H9 (cell line): Measurements from ENCODE around the gene ARHGAP25. TPM values are rescaled to one million over a fixed set of nuclear protein-coding genes. Genes with fewer than 3 reads are reported as not detected.

Source experiments
- DNase-seq: peaks from one replicate; pipeline ENCODE4 v3.0.0-alpha.2; 2017
- H2AFZ ChIP-seq: one replicate; pipeline ENCODE4 v1.6.1; 2013; ENCODE audit warnings: mild to moderate bottlenecking, low read length, control low read depth, moderate library complexity
- H2AK5ac ChIP-seq: 2 replicates; pipeline ENCODE4 v1.6.1; 2013; ENCODE audit warnings: low read length, control low read depth, mixed read lengths; ENCODE audit not compliant: insufficient read length
- H2BK120ac ChIP-seq: one replicate; pipeline ENCODE4 v1.6.1; 2013; ENCODE audit warnings: low read depth, mild to moderate bottlenecking, low read length, control low read depth, inconsistent platforms; ENCODE audit not compliant: poor library complexity, severe bottlenecking
- H2BK12ac ChIP-seq: 2 replicates; pipeline ENCODE4 v1.6.1; 2013; ENCODE audit warnings: low read length, control low read depth, mixed read lengths, low read depth; ENCODE audit not compliant: insufficient read length
- H2BK15ac ChIP-seq: 2 replicates; pipeline ENCODE4 v1.6.1; 2013; ENCODE audit warnings: low read depth, low read length, control low read depth
- H2BK20ac ChIP-seq: one replicate; pipeline ENCODE4 v1.6.1; 2013; ENCODE audit warnings: low read depth, mild to moderate bottlenecking, low read length, control low read depth, inconsistent platforms; ENCODE audit not compliant: poor library complexity, severe bottlenecking
- H2BK5ac ChIP-seq: 2 replicates; pipeline ENCODE4 v1.6.1; 2013; ENCODE audit warnings: low read length, control low read depth, mixed read lengths; ENCODE audit not compliant: insufficient read length
- H3K14ac ChIP-seq: 2 replicates; pipeline ENCODE4 v1.6.1; 2013; ENCODE audit warnings: low read length, control low read depth; ENCODE audit not compliant: insufficient read depth
- H3K18ac ChIP-seq: 2 replicates; pipeline ENCODE4 v1.6.1; 2013; ENCODE audit warnings: low read depth, mild to moderate bottlenecking, mixed read lengths, low read length, control low read depth; ENCODE audit not compliant: insufficient read length
- H3K23ac ChIP-seq: 2 replicates; pipeline ENCODE4 v1.6.1; 2013; ENCODE audit warnings: low read length, control low read depth, mixed read lengths, low read depth; ENCODE audit not compliant: insufficient read length
- H3K23me2 ChIP-seq: 2 replicates; pipeline ENCODE4 v1.6.1; 2013; ENCODE audit warnings: low read depth, mild to moderate bottlenecking, mixed read lengths, low read length, control low read depth; ENCODE audit not compliant: insufficient read length, poor library complexity, severe bottlenecking
- H3K27ac ChIP-seq: 2 replicates; pipeline ENCODE4 v1.5.1; 2013; ENCODE audit warnings: low read length, control low read depth, mixed read lengths, low read depth; ENCODE audit not compliant: insufficient read length
- H3K27me3 ChIP-seq: 2 replicates; pipeline ENCODE4 v1.6.1; 2013; ENCODE audit warnings: low read length, control low read depth, inconsistent platforms; ENCODE audit not compliant: insufficient read depth
- H3K4ac ChIP-seq: 2 replicates; pipeline ENCODE4 v1.6.1; 2013; ENCODE audit warnings: low read depth, mild to moderate bottlenecking, control low read depth, inconsistent platforms, low read length, moderate library complexity
- H3K4me1 ChIP-seq: 2 replicates; pipeline ENCODE4 v1.6.1; 2013; ENCODE audit warnings: low read length, control low read depth, inconsistent platforms; ENCODE audit not compliant: insufficient read depth
- H3K4me2 ChIP-seq: 2 replicates; pipeline ENCODE4 v1.6.1; 2013; ENCODE audit warnings: low read length, control low read depth, mixed read lengths; ENCODE audit not compliant: insufficient read length, insufficient read depth
- H3K56ac ChIP-seq: 2 replicates; pipeline ENCODE4 v1.6.1; 2013; ENCODE audit warnings: low read depth, mild to moderate bottlenecking, mixed read lengths, low read length, control low read depth; ENCODE audit not compliant: insufficient read length
- H3K79me1 ChIP-seq: 2 replicates; pipeline ENCODE4 v1.6.1; 2013; ENCODE audit warnings: low read depth, mild to moderate bottlenecking, moderate library complexity, low read length, control low read depth, inconsistent platforms; ENCODE audit not compliant: insufficient read depth, poor library complexity, severe bottlenecking
- H3K79me2 ChIP-seq: 2 replicates; pipeline ENCODE4 v1.6.1; 2013; ENCODE audit warnings: low read length, control low read depth, inconsistent platforms; ENCODE audit not compliant: insufficient read depth
- H3K9ac ChIP-seq: 2 replicates; pipeline ENCODE4 v1.6.1; 2013; ENCODE audit warnings: low read length, control low read depth, mixed read lengths; ENCODE audit not compliant: insufficient read length; ENCODE audit errors: extremely low read depth
- H3K9me3 ChIP-seq: one replicate; pipeline ENCODE4 v1.6.1; 2013; ENCODE audit warnings: low read depth, low read length, inconsistent platforms; ENCODE audit not compliant: control insufficient read depth
- H3T11ph ChIP-seq: one replicate; pipeline ENCODE4 v1.6.1; 2013; ENCODE audit warnings: mild to moderate bottlenecking, low read length, control low read depth, inconsistent platforms
- H4K20me1 ChIP-seq: one replicate; pipeline ENCODE4 v1.6.1; 2013; ENCODE audit not compliant: control insufficient read depth, insufficient read length, insufficient read depth
- H4K5ac ChIP-seq: 2 replicates; pipeline ENCODE4 v1.6.1; 2013; ENCODE audit warnings: low read depth, mild to moderate bottlenecking, mixed read lengths, low read length, control low read depth; ENCODE audit not compliant: insufficient read length
- H4K8ac ChIP-seq: replicated peaks from 2 replicates; pipeline ENCODE4 v1.6.1; 2013; ENCODE audit warnings: low read length, control low read depth, mixed read lengths, low read depth; ENCODE audit not compliant: insufficient read length
- H4K91ac ChIP-seq: 2 replicates; pipeline ENCODE4 v1.6.1; 2013; ENCODE audit warnings: low read depth, mild to moderate bottlenecking, moderate library complexity, mixed read lengths, low read length, control low read depth; ENCODE audit not compliant: insufficient read length
- H3K27ac Mint-ChIP-seq, 3 experiments: 2 replicates in 2 of 3; 3 replicates in 1 of 3; pipeline ENCODE4 v1.8.0; 2020 to 2021; ENCODE audit warnings: mixed read lengths in 3 of 3, mild to moderate bottlenecking in 1 of 3, moderate library complexity in 1 of 3
- H3K27me3 Mint-ChIP-seq: 2 replicates; pipeline ENCODE4 v1.8.0; 2021; ENCODE audit warnings: low read depth, mild to moderate bottlenecking, moderate library complexity, mixed read lengths
- H3K36me3 Mint-ChIP-seq, 3 experiments: 2 replicates in 2 of 3; 3 replicates in 1 of 3; pipeline ENCODE4 v1.8.0; 2020 to 2021; ENCODE audit warnings: low read depth in 3 of 3, mixed read lengths in 3 of 3; ENCODE audit not compliant: insufficient read depth in 1 of 3
- H3K4me1 Mint-ChIP-seq, 2 experiments: 2 replicates each; pipeline ENCODE4 v1.8.0; 2020; ENCODE audit warnings: mixed read lengths in 2 of 2
- H3K4me3 Mint-ChIP-seq, 2 experiments: 2 replicates in 1 of 2; 3 replicates in 1 of 2; pipeline ENCODE4 v1.8.0; 2020 to 2021; ENCODE audit warnings: mild to moderate bottlenecking in 2 of 2, mixed read lengths in 2 of 2, moderate library complexity in 1 of 2
- H3K9me3 Mint-ChIP-seq, 2 experiments: 2 replicates in 1 of 2; 3 replicates in 1 of 2; pipeline ENCODE4 v1.8.0; 2020; ENCODE audit warnings: mild to moderate bottlenecking in 2 of 2, mixed read lengths in 2 of 2, moderate library complexity in 1 of 2
- CTCF ChIP-seq: fragments of 200-600 bp; sonication (generic); conservative IDR thresholded peaks from 3 replicates; pipeline ENCODE4 v1.8.0; 2021; ENCODE audit warnings: antibody characterized with exemption, mild to moderate bottlenecking
- WGBS: extraction: QIAGEN DNeasy Blood & Tissue Kit; methylation state at CpG from one replicate; pipeline ENCODE4 v1.1.7; 2013; ENCODE audit warnings: missing lambda C conversion rate, low lambda C conversion rate, mixed read lengths; ENCODE audit not compliant: insufficient read length; ENCODE audit errors: extremely low coverage; 5-methylcytosine and 5-hydroxymethylcytosine counted together
- total RNA-seq: library from RNA; stranded (reverse); gene quantifications from 2 replicates; pipeline ENCODE4 v1.2.1, GENCODE V29; 2021

The ARHGAP25 gene
- total RNA-seq, 1 experiment from 2014 or later = 1.3 TPM

- no peak overlapping the region for H3K56ac ChIP-seq
- H3K4me3 Mint-ChIP-seq = no peak overlapping the region
- no peak overlapping the region for H3K27ac ChIP-seq
- H3K27ac Mint-ChIP-seq = peak overlapping the region in 2 of 3 experiments; percentile 66 to 93; a peak in 3 of 7 replicates
- no peaks in the 10 kb centered on the region for H3K4me1 ChIP-seq
- no peak overlapping the region for H4K8ac ChIP-seq
- no peak overlapping the region for H3T11ph ChIP-seq
- no peak overlapping the region for H4K5ac ChIP-seq
- H3K4me1 Mint-ChIP-seq = peaks cover 7 to 8% of the 10 kb centered on the region in 2 experiments
- no peak overlapping the region for H3K18ac ChIP-seq
- no peak overlapping the region for H2BK120ac ChIP-seq
- H3K9ac ChIP-seq = no peak overlapping the region
- WGBS = no CpG with 5 or more reads among the region's 10 CpGs
- H2BK5ac ChIP-seq = no peak overlapping the region
- no peak overlapping the region for H2AK5ac ChIP-seq
- no peak for TF ChIP-seq CTCF
- H4K20me1 ChIP-seq = no peaks in the 10 kb centered on the region
- H2AFZ ChIP-seq = no peak overlapping the region
- no peak overlapping the region for H2BK20ac ChIP-seq
- H3K79me2 ChIP-seq = no peaks in the 10 kb centered on the region
- H3K4me2 ChIP-seq = no peak overlapping the region
- 0 out of 2 replicates have a peak overlapping the region, but pooled peaks have one; percentile 49 for H3K14ac ChIP-seq
- H2BK15ac ChIP-seq = no peak overlapping the region
- H4K91ac ChIP-seq = no peak overlapping the region
- H2BK12ac ChIP-seq = no peak overlapping the region
- DNase-seq = peak; percentile 56
- H3K23ac ChIP-seq = no peak overlapping the region
- no peaks in the 10 kb centered on the region for H3K23me2 ChIP-seq
- no peaks in the 10 kb centered on the region for H3K79me1 ChIP-seq
- no peaks in the 10 kb centered on the region; a peak in 2 of 7 replicates for H3K36me3 Mint-ChIP-seq
- no peak overlapping the region for H3K4ac ChIP-seq
- H3K27me3 Mint-ChIP-seq = no peaks in the 10 kb centered on the region
- H3K27me3 ChIP-seq = no peaks in the 10 kb centered on the region
- H3K9me3 ChIP-seq = no peaks in the 10 kb centered on the region
- H3K9me3 Mint-ChIP-seq = no peaks in the 10 kb centered on the region
Measured at GRCh38 chr2:68828887-68829708, 94.5 kb downstream of the ARHGAP25 start.
